Thyroid gland (tissue), 4 donors: ENCODE measurements around the gene INTS7. TPM values are rescaled to one million over a fixed set of nuclear protein-coding genes. Genes with fewer than 3 reads are reported as not detected.

Experiments
- DNase-seq, 2 donors: peaks; one replicate each; pipeline ENCODE4 v3.0.0-alpha.2; 2019
- H3K27ac ChIP-seq, 3 donors: fragments of 200-600 bp; sonication (generic); 1 replicate in 2 of 3; 2 replicates in 1 of 3; pipeline ENCODE4 v1.5.1; 2016 to 2019; ENCODE audit warnings: mild to moderate bottlenecking in 1 of 3, moderate library complexity in 1 of 3
- H3K27me3 ChIP-seq: fragments of 200-600 bp; sonication (generic); one replicate; pipeline ENCODE4 v1.5.1; 2019
- H3K36me3 ChIP-seq, 2 donors: fragments of 200-600 bp; sonication (generic); one replicate each; pipeline ENCODE4 v1.5.1; 2016 to 2019
- H3K4me1 ChIP-seq, 2 donors: fragments of 200-600 bp; sonication (generic); one replicate each; pipeline ENCODE4 v1.5.1; 2017 to 2019
- H3K4me3 ChIP-seq, 3 donors: fragments of 200-600 bp; sonication (generic); replicated peaks in 1 of 3; 1 replicate in 2 of 3; 2 replicates in 1 of 3; pipeline ENCODE4 v1.5.1; 2016; ENCODE audit warnings: mild to moderate bottlenecking in 1 of 3
- H3K9me3 ChIP-seq: fragments of 200-600 bp; sonication (generic); one replicate; pipeline ENCODE4 v1.5.1; 2017
- CTCF ChIP-seq, 6 experiments: fragments of 200-600 bp in 3 of 6; fragments of 450-650 bp in 3 of 6; sonication (generic) in 3 of 6; IDR thresholded peaks; one replicate each; pipeline ENCODE4 v1.5.1; 2016 to 2019; ENCODE audit warnings: antibody characterized with exemption in 6 of 6, mild to moderate bottlenecking in 2 of 6, inconsistent platforms in 1 of 6, moderate library complexity in 1 of 6
- POLR2A ChIP-seq, 2 donors: fragments of 450-650 bp; IDR thresholded peaks; one replicate each; pipeline ENCODE4 v1.6.1; 2017; ENCODE audit warnings: antibody characterized with exemption in 2 of 2, mild to moderate bottlenecking in 2 of 2, moderate library complexity in 1 of 2
- WGBS, 2 donors: methylation state at CpG; one replicate each; pipeline ENCODE4 v1.1.5; 2017; 5-methylcytosine and 5-hydroxymethylcytosine counted together
- intact Hi-C: fragments of 100-400 bp; cut with DNase I; formaldehyde crosslinking; loops from one replicate; pipeline ENCODE4 v1.15.1; 2023
- total RNA-seq, 4 donors: library from RNA; depleted of rRNA; stranded (reverse); fragments of >200 nt; gene quantifications; one replicate each; pipeline ENCODE4 v1.2.3, GENCODE V29; 2016

Gene INTS7
- total RNA-seq, 4 donors from 2014 or later, result 14.8 to 22.6 (median 19.5) TPM

GRCh38 chr1:211903490-211904245, 131.7 kb downstream of the INTS7 start:
- TF ChIP-seq CTCF (IDR thresholded peaks at IDR 0.05), result no peak
- TF ChIP-seq POLR2A (IDR thresholded peaks at IDR 0.05), result no peak
- intact Hi-C loops, result no loop called here
- no peaks in the 10 kb centered on the region for H3K36me3 ChIP-seq
- H3K9me3 ChIP-seq, result no peaks in the 10 kb centered on the region
- no peaks in the 10 kb centered on the region for H3K4me1 ChIP-seq
- no peak for DNase-seq
- H3K27me3 ChIP-seq, result no peaks in the 10 kb centered on the region
- no peak overlapping the region for H3K4me3 ChIP-seq
- H3K27ac ChIP-seq, result no peak overlapping the region
- 65 to 66% methylated on average over 2 of the region's 2 CpGs for WGBS, 2 donors

GRCh38 chr1:211902624-211903291, 132.6 kb downstream of the INTS7 start:
- TF ChIP-seq POLR2A (IDR thresholded peaks at IDR 0.05) (no peak), CTCF (IDR thresholded peaks at IDR 0.05) (no peak)
- no peak overlapping the region for H3K4me3 ChIP-seq
- WGBS, 2 donors, result 94 to 95% methylated on average over 4 of the region's 4 CpGs
- no peak overlapping the region for H3K27ac ChIP-seq
- H3K9me3 ChIP-seq, result no peaks in the 10 kb centered on the region
- no peak for DNase-seq
- no peaks in the 10 kb centered on the region for H3K4me1 ChIP-seq
- H3K36me3 ChIP-seq, result no peaks in the 10 kb centered on the region
- H3K27me3 ChIP-seq, result no peaks in the 10 kb centered on the region
- intact Hi-C loops, result no loop called here

GRCh38 chr1:211901945-211902344, 133.4 kb downstream of the INTS7 start:
- intact Hi-C loops, result no loop called here
- no peak for DNase-seq
- no peaks in the 10 kb centered on the region for H3K36me3 ChIP-seq
- no peak overlapping the region for H3K27ac ChIP-seq
- TF ChIP-seq CTCF (IDR thresholded peaks at IDR 0.05) (no peak), POLR2A (IDR thresholded peaks at IDR 0.05) (no peak)
- H3K4me1 ChIP-seq, result no peaks in the 10 kb centered on the region
- no peaks in the 10 kb centered on the region for H3K27me3 ChIP-seq
- H3K9me3 ChIP-seq, result no peaks in the 10 kb centered on the region
- no peak overlapping the region for H3K4me3 ChIP-seq
- WGBS, 2 donors, result 92 to 95% methylated on average over 2 of the region's 2 CpGs

GRCh38 chr1:211900441-211900840, 134.9 kb downstream of the INTS7 start:
- TF ChIP-seq CTCF (IDR thresholded peaks at IDR 0.05), result no peak
- no peaks in the 10 kb centered on the region for H3K36me3 ChIP-seq
- intact Hi-C loops, result no loop called here
- no peaks in the 10 kb centered on the region for H3K9me3 ChIP-seq
- WGBS, 2 donors, result 68 to 77% methylated on average over 2 of the region's 2 CpGs
- no peak for DNase-seq
- no peak overlapping the region for H3K27ac ChIP-seq
- no peak overlapping the region for H3K4me3 ChIP-seq
- H3K4me1 ChIP-seq, result no peaks in the 10 kb centered on the region
- no peaks in the 10 kb centered on the region for H3K27me3 ChIP-seq

- Histone ChIP-seq H3K4me3 (no peak overlapping the region), H3K4me1 (no peaks in the 10 kb centered on the region), H3K27me3 (no peaks in the 10 kb centered on the region), H3K9me3 (no peaks in the 10 kb centered on the region), H3K27ac (no peak overlapping the region), H3K36me3 (no peaks in the 10 kb centered on the region)
- DNase-seq, result no peak
- WGBS, 2 donors, result 76 to 83% methylated on average over 9 of the region's 9 CpGs
- no peak for TF ChIP-seq POLR2A (IDR thresholded peaks at IDR 0.05)
- no peak for TF ChIP-seq CTCF (IDR thresholded peaks at IDR 0.05)
- intact Hi-C loops, result no loop called here
Measured at GRCh38 chr1:211896958-211897357, 138.4 kb downstream of the INTS7 start.
